Cardiac muscle cell (in vitro differentiated cells and primary cell): ENCODE results near the gene LIN7B. TPM values are rescaled to one million over a fixed set of nuclear protein-coding genes. Genes with fewer than 3 reads are reported as not detected.

ENCODE experiments used
- DNase-seq, 2 donors: peaks; one replicate each; pipeline versions ENCODE4 v3.0.0 to v3.0.0-alpha.2; 2010 to 2017; ENCODE audit warnings: low read depth in 1 of 2, low spot score in 1 of 2
- H3K27ac ChIP-seq: fragments of 200-600 bp; sonication (generic); 2 replicates; pipeline ENCODE4 v1.5.1; 2016
- H3K27me3 ChIP-seq: fragments of 200-600 bp; sonication (generic); 2 replicates; pipeline ENCODE4 v1.6.0; 2016; ENCODE audit warnings: control low read depth
- H3K36me3 ChIP-seq: fragments of 200-600 bp; sonication (generic); 2 replicates; pipeline ENCODE4 v1.5.1; 2016; ENCODE audit warnings: control low read depth
- H3K4me1 ChIP-seq: fragments of 200-600 bp; sonication (generic); 2 replicates; pipeline ENCODE4 v1.8.1; 2017; ENCODE audit warnings: low read depth, mild to moderate bottlenecking, mixed run types
- H3K4me3 ChIP-seq: fragments of 200-600 bp; sonication (generic); 2 replicates; pipeline ENCODE4 v1.5.1; 2016; ENCODE audit warnings: mild to moderate bottlenecking
- H3K9me3 ChIP-seq: fragments of 200-600 bp; sonication (generic); 2 replicates; pipeline ENCODE4 v1.5.1; 2017; ENCODE audit warnings: low read depth, mild to moderate bottlenecking, control low read depth
- polyA plus RNA-seq: library from polyadenylated mRNA; unstranded; fragments of >200 nt; fragmentation: Nextera tagmentation; extraction: Ambion mirVana; gene quantifications from 2 replicates; pipeline ENCODE4 v1.2.1, GENCODE V29; 2016
- total RNA-seq: library from RNA; depleted of rRNA; stranded (reverse); fragments of >200 nt; gene quantifications from 2 replicates; pipeline ENCODE4 v1.2.3, GENCODE V29; 2016
- TF ChIP-seq, protein P1 (sequence below): IDR thresholded peaks from 2 replicates; pipeline ENCODE4 v1.5.1; 2012; ENCODE audit warnings: low read depth, mild to moderate bottlenecking, low read length

LIN7B gene
- total and polyA plus RNA-seq, 2 experiments from 2014 or later = 20.0 to 37.8 TPM

GRCh38 chr19:49132974-49133609 is 18.9 kb downstream of the LIN7B start:
- Histone ChIP-seq H3K36me3 (no peaks in the 10 kb centered on the region), H3K27ac (no peak overlapping the region), H3K9me3 (no peaks in the 10 kb centered on the region), H3K27me3 (no peaks in the 10 kb centered on the region), H3K4me1 (peaks cover 6% of the 10 kb centered on the region), H3K4me3 (no peak overlapping the region)
- TF ChIP-seq, protein P1, sequence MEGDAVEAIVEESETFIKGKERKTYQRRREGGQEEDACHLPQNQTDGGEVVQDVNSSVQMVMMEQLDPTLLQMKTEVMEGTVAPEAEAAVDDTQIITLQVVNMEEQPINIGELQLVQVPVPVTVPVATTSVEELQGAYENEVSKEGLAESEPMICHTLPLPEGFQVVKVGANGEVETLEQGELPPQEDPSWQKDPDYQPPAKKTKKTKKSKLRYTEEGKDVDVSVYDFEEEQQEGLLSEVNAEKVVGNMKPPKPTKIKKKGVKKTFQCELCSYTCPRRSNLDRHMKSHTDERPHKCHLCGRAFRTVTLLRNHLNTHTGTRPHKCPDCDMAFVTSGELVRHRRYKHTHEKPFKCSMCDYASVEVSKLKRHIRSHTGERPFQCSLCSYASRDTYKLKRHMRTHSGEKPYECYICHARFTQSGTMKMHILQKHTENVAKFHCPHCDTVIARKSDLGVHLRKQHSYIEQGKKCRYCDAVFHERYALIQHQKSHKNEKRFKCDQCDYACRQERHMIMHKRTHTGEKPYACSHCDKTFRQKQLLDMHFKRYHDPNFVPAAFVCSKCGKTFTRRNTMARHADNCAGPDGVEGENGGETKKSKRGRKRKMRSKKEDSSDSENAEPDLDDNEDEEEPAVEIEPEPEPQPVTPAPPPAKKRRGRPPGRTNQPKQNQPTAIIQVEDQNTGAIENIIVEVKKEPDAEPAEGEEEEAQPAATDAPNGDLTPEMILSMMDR = no peak
- DNase-seq = peak in 1 of 2 donors; percentile 17

- TF ChIP-seq, protein P1 = peak; percentile 25
- DNase-seq = peak; percentile 33 to 68
- no peaks in the 10 kb centered on the region for H3K9me3 ChIP-seq
- no peak overlapping the region for H3K4me3 ChIP-seq
- no peaks in the 10 kb centered on the region for H3K27me3 ChIP-seq
- H3K4me1 ChIP-seq = peaks cover 2% of the 10 kb centered on the region
- no peak overlapping the region for H3K27ac ChIP-seq
- no peaks in the 10 kb centered on the region for H3K36me3 ChIP-seq
These were observed 19.7 kb downstream of the LIN7B start for GRCh38 chr19:49133621-49134454.

DNA sequence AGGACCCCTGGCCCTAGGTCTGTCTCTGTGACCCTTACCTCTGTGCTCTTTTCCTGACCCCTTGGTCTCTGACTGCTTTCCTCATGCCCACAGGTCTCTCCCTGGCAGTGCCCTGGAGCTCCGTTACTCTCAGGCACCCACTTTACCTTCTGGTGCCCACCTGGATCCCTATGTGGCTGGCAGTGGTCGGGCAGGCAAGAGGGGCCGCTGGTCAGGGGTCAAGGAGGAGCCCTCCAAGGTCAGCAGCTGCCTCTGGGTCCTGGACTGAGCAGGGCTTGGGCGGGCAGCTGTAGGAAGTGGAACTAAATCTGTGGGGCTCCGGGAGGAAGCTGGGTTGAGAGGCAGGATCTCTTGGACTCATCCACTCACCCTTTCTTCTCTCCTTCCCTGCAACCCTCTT is 21.5 kb downstream of the LIN7B start:
- no peak overlapping the region for H3K4me3 ChIP-seq
- no peaks in the 10 kb centered on the region for H3K4me1 ChIP-seq
- no peak for DNase-seq
- H3K36me3 ChIP-seq = no peaks in the 10 kb centered on the region
- no peak overlapping the region for H3K27ac ChIP-seq
- no peaks in the 10 kb centered on the region for H3K27me3 ChIP-seq
- no peaks in the 10 kb centered on the region for H3K9me3 ChIP-seq
- TF ChIP-seq, protein P1 = no peak

DNA sequence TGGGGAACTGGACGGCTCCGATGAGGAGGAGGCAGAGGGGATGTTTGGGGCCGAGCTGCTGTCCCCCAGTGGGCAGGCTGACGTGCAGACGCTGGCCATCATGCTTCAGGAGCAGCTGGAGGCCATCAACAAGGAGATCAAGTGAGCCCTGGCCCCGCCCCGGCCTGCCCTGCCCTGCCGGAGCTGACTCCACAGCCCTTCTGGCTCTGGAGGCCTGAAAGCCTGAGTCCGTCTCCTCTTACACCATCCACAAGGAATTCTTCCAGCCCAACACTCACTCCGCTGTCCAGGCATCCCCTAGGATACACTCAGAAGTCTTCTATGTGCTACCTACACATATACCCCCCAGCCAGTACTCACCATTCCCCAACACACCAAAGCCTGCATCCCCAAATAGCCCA is 22.6 kb downstream of the LIN7B start:
- Histone ChIP-seq H3K9me3 (no peaks in the 10 kb centered on the region), H3K4me3 (no peak overlapping the region), H3K27ac (no peak overlapping the region), H3K27me3 (no peaks in the 10 kb centered on the region), H3K4me1 (no peaks in the 10 kb centered on the region), H3K36me3 (no peaks in the 10 kb centered on the region)
- TF ChIP-seq, protein P1 = no peak
- DNase-seq = peak in 1 of 2 donors; percentile 79

- Histone ChIP-seq H3K4me1 (peaks cover 6% of the 10 kb centered on the region), H3K27me3 (no peaks in the 10 kb centered on the region), H3K4me3 (no peak overlapping the region), H3K27ac (no peak overlapping the region), H3K9me3 (no peaks in the 10 kb centered on the region), H3K36me3 (no peaks in the 10 kb centered on the region)
- DNase-seq = no peak
- TF ChIP-seq, protein P1 = no peak
These were observed 26.8 kb downstream of the LIN7B start for GRCh38 chr19:49140951-49141350.
